IMR-90 (cell line): ENCODE measurements around the gene STX1B. TPM values are rescaled to one million over a fixed set of nuclear protein-coding genes. Genes with fewer than 3 reads are reported as not detected.

Experiments
- ATAC-seq: fragments of 200-7000 bp; cut with Tn5 transposase; 2 replicates; pipeline ENCODE4 v1.9.1; 2020; ENCODE audit warnings: low read depth, mild to moderate bottlenecking, moderate library complexity
- BruUV-seq: library from RNA; stranded (reverse); fragments of 400-500 nt; replicated peaks from 2 replicates; lab custom pipeline; 2021; lab: Mats Ljungman, UMichigan
- CTCF ChIA-PET: fragments of 300-600 bp; formaldehyde crosslinking; extraction: SDS; loops from one replicate; lab custom pipeline; 2021; ENCODE audit warnings: antibody characterized with exemption; lab: Yijun Ruan, JAX
- POLR2A ChIA-PET: fragments of 300-600 bp; sonication (Branson Sonifier 250); formaldehyde crosslinking; loops from one replicate; lab custom pipeline; 2022; ENCODE audit warnings: antibody characterized with exemption; ENCODE audit not compliant: unreplicated experiment; lab: Charles Lee
- DNase-seq: peaks from one replicate; pipeline ENCODE4 v3.0.0; 2013
- H2AFZ ChIP-seq: replicated peaks from 2 replicates; pipeline ENCODE3; 2013; ENCODE audit warnings: low read length, mild to moderate bottlenecking; ENCODE audit not compliant: poor library complexity
- H2AK5ac ChIP-seq: 2 replicates; pipeline ENCODE4 v1.6.1; 2013; ENCODE audit warnings: low read depth, low read length, inconsistent platforms
- H2AK9ac ChIP-seq: replicated peaks from 2 replicates; pipeline ENCODE3; 2013; ENCODE audit warnings: mild to moderate bottlenecking, low read depth, low read length, moderate library complexity; ENCODE audit not compliant: poor library complexity
- H2BK120ac ChIP-seq: 2 replicates; pipeline ENCODE4 v1.6.1; 2013; ENCODE audit warnings: low read depth, low read length, inconsistent platforms
- H2BK15ac ChIP-seq: 3 replicates; pipeline ENCODE4 v1.6.1; 2013; ENCODE audit warnings: low read depth, low read length, inconsistent platforms
- H2BK20ac ChIP-seq: 2 replicates; pipeline ENCODE4 v1.6.1; 2013; ENCODE audit warnings: low read depth, mild to moderate bottlenecking, inconsistent platforms, low read length, moderate library complexity
- H2BK5ac ChIP-seq: 2 replicates; pipeline ENCODE4 v1.6.1; 2013; ENCODE audit warnings: mild to moderate bottlenecking, low read depth, low read length, inconsistent platforms; ENCODE audit not compliant: poor library complexity, severe bottlenecking
- H3K14ac ChIP-seq: replicated peaks from 2 replicates; pipeline ENCODE4 v1.6.1; 2013; ENCODE audit warnings: low read depth, low read length, inconsistent platforms
- H3K18ac ChIP-seq: 2 replicates; pipeline ENCODE4 v1.6.1; 2013; ENCODE audit warnings: low read depth, low read length, control low read depth
- H3K23ac ChIP-seq: 2 replicates; pipeline ENCODE4 v1.6.1; 2013; ENCODE audit warnings: low read depth, low read length, inconsistent platforms
- H3K27ac ChIP-seq: 2 replicates; pipeline ENCODE4 v1.5.1; 2013; ENCODE audit warnings: mild to moderate bottlenecking, control low read depth, low read length; ENCODE audit not compliant: insufficient read depth
- H3K27me3 ChIP-seq: 2 replicates; pipeline ENCODE4 v1.6.1; 2013; ENCODE audit warnings: low read length; ENCODE audit not compliant: control insufficient read depth, insufficient read depth
- H3K36me3 ChIP-seq: 2 replicates; pipeline ENCODE4 v1.6.1; 2013; ENCODE audit warnings: low read length, mixed read lengths; ENCODE audit not compliant: control insufficient read depth, insufficient read depth
- H3K4ac ChIP-seq: 2 replicates; pipeline ENCODE4 v1.6.1; 2013; ENCODE audit warnings: low read depth, low read length, inconsistent platforms
- H3K4me1 ChIP-seq: 2 replicates; pipeline ENCODE4 v1.6.1; 2013; ENCODE audit warnings: low read length, mixed read lengths; ENCODE audit not compliant: control insufficient read depth, insufficient read depth
- H3K4me2 ChIP-seq: 2 replicates; pipeline ENCODE4 v1.6.1; 2013; ENCODE audit warnings: low read depth, mild to moderate bottlenecking, control low read depth, low read length, moderate library complexity
- H3K4me3 ChIP-seq: 2 replicates; pipeline ENCODE4 v1.5.1; 2013; ENCODE audit warnings: low read depth, mild to moderate bottlenecking, control low read depth, low read length, moderate library complexity; ENCODE audit not compliant: insufficient read depth
- H3K56ac ChIP-seq: 2 replicates; pipeline ENCODE4 v1.6.1; 2013; ENCODE audit warnings: low read length, inconsistent platforms; ENCODE audit not compliant: insufficient read depth; ENCODE audit errors: extremely low read depth
- H3K79me1 ChIP-seq, 2 experiments: 2 replicates each; pipeline ENCODE4 v1.6.1; 2013; ENCODE audit warnings: low read length in 2 of 2, inconsistent platforms in 1 of 2, low read depth in 1 of 2
- H3K9ac ChIP-seq: 2 replicates; pipeline ENCODE4 v1.6.1; 2013; ENCODE audit warnings: low read depth, low read length, control low read depth
- H3K9me1 ChIP-seq: 2 replicates; pipeline ENCODE4 v1.6.1; 2013; ENCODE audit warnings: low read length, inconsistent platforms; ENCODE audit not compliant: insufficient read depth
- H3K9me3 ChIP-seq: 2 replicates; pipeline ENCODE4 v1.6.1; 2013; ENCODE audit warnings: low read length; ENCODE audit not compliant: control insufficient read depth, insufficient read depth
- H4K20me1 ChIP-seq: 2 replicates; pipeline ENCODE4 v1.6.1; 2013; ENCODE audit warnings: low read length, inconsistent platforms; ENCODE audit not compliant: insufficient read depth
- H4K5ac ChIP-seq: 2 replicates; pipeline ENCODE4 v1.6.1; 2013; ENCODE audit warnings: mild to moderate bottlenecking, low read depth, low read length, control low read depth
- H4K8ac ChIP-seq, 2 experiments: 2 replicates each; pipeline ENCODE4 v1.6.1; 2013; ENCODE audit warnings: low read depth in 2 of 2, low read length in 2 of 2, control low read depth in 1 of 2, inconsistent platforms in 1 of 2
- H4K91ac ChIP-seq: 2 replicates; pipeline ENCODE4 v1.6.1; 2013; ENCODE audit warnings: low read depth, low read length, inconsistent platforms; ENCODE audit not compliant: insufficient read depth
- BHLHE40 ChIP-seq: fragments of 150-350 bp; IDR thresholded peaks from 2 replicates; pipeline ENCODE4 v1.6.1; 2016; ENCODE audit warnings: mild to moderate bottlenecking, low read depth, low read length
- CEBPB ChIP-seq: IDR thresholded peaks from 2 replicates; pipeline ENCODE4 v1.6.1; 2012; ENCODE audit warnings: low read depth, low read length, improper control_type of control experiment
- CHD1 ChIP-seq: IDR thresholded peaks from 2 replicates; pipeline ENCODE4 v1.6.1; 2012; ENCODE audit warnings: low read depth, low read length, improper control_type of control experiment
- MAFK ChIP-seq: IDR thresholded peaks from 2 replicates; pipeline ENCODE4 v1.6.1; 2012; ENCODE audit warnings: low read depth, low read length, improper control_type of control experiment
- NFE2L2 ChIP-seq: fragments of 150-350 bp; IDR thresholded peaks from 2 replicates; pipeline ENCODE4 v1.6.1; 2016; ENCODE audit warnings: low read depth, mild to moderate bottlenecking, low read length
- POLR2A ChIP-seq: IDR thresholded peaks from 2 replicates; pipeline ENCODE4 v1.6.1; 2012; ENCODE audit warnings: mild to moderate bottlenecking, low read depth, low read length
- RAD21 ChIP-seq: IDR thresholded peaks from 2 replicates; pipeline ENCODE4 v1.6.1; 2012; ENCODE audit warnings: low read length, improper control_type of control experiment
- RFX5 ChIP-seq: IDR thresholded peaks from 2 replicates; pipeline ENCODE4 v1.8.0; 2012; ENCODE audit warnings: low read depth, mild to moderate bottlenecking, low read length, moderate library complexity
- SMC3 ChIP-seq: fragments of 150-350 bp; IDR thresholded peaks from 2 replicates; pipeline ENCODE4 v1.6.1; 2016; ENCODE audit warnings: low read depth, mild to moderate bottlenecking, antibody characterized with exemption, low read length, moderate library complexity
- WGBS, 2 experiments: methylation state at CpG; one replicate each; pipeline versions ENCODE4 v1.1.5 to v1.1.7; 2013; ENCODE audit warnings: missing lambda C conversion rate in 2 of 2; ENCODE audit not compliant: insufficient read length in 1 of 2; ENCODE audit errors: extremely low coverage in 2 of 2; 5-methylcytosine and 5-hydroxymethylcytosine counted together
- dilution Hi-C: fragments of 300-500 bp; cut with HindIII; formaldehyde crosslinking; loops from one replicate; pipeline ENCODE4 v1.14.3; 2018; ENCODE audit warnings: low sequenced_read_pairs; ENCODE audit not compliant: unreplicated experiment
- in situ Hi-C: fragments of 300-500 bp; cut with MboI; formaldehyde crosslinking; loops from 3 replicates; pipeline ENCODE4 v1.14.3; 2019; ENCODE audit warnings: low sequenced_read_pairs, inconsistent platforms, mixed read lengths
- intact Hi-C: fragments of 100-400 bp; cut with micrococcal nuclease; formaldehyde crosslinking; loops from 2 replicates; pipeline ENCODE4 v1.10.0; 2022
- polyA plus RNA-seq, 3 experiments: library from polyadenylated mRNA; depleted of rRNA; stranded (reverse); fragments of >200 nt; gene quantifications; 2 replicates each; pipeline ENCODE4 v1.2.3, GENCODE V29; 2012; ENCODE audit warnings: low replicate concordance in 1 of 3
- total RNA-seq: library from RNA; depleted of rRNA; stranded (reverse); fragments of >200 nt; gene quantifications from 2 replicates; pipeline ENCODE4 v1.2.3, GENCODE V29; 2012
- TF ChIP-seq, protein P1 (sequence below): fragments of 150-350 bp; IDR thresholded peaks from 2 replicates; pipeline ENCODE4 v1.6.1; 2016; ENCODE audit warnings: low read depth, mild to moderate bottlenecking, low read length, moderate library complexity, borderline replicate concordance
- TF ChIP-seq, protein P2 (sequence below): fragments of 150-350 bp; IDR thresholded peaks from 2 replicates; pipeline ENCODE4 v1.6.1; 2017; ENCODE audit warnings: mild to moderate bottlenecking, antibody characterized with exemption, low read length, low read depth

STX1B gene
- total and polyA plus RNA-seq, 2 of the 4 experiments (the other 2 are of a cell fraction), result 3.9 to 14.9 TPM

DNA sequence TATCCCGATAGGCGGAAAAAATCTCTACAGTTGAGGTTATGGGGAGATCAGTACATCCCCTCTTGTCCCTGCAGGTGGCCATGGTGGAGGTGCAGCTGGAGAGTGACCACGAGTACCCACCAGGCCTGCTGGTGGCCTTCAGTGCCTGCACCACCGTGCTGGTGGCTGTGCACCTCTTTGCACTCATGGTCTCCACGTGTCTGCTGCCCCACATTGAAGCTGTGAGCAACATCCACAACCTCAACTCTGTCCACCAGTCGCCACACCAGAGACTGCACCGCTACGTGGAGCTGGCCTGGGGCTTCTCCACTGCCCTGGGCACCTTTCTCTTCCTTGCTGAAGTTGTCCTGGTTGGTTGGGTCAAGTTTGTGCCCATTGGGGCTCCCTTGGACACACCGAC, 57.3 kb downstream of the STX1B start (continued):
- TF ChIP-seq, protein P1, sequence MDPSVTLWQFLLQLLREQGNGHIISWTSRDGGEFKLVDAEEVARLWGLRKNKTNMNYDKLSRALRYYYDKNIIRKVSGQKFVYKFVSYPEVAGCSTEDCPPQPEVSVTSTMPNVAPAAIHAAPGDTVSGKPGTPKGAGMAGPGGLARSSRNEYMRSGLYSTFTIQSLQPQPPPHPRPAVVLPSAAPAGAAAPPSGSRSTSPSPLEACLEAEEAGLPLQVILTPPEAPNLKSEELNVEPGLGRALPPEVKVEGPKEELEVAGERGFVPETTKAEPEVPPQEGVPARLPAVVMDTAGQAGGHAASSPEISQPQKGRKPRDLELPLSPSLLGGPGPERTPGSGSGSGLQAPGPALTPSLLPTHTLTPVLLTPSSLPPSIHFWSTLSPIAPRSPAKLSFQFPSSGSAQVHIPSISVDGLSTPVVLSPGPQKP, result no peak

DNA sequence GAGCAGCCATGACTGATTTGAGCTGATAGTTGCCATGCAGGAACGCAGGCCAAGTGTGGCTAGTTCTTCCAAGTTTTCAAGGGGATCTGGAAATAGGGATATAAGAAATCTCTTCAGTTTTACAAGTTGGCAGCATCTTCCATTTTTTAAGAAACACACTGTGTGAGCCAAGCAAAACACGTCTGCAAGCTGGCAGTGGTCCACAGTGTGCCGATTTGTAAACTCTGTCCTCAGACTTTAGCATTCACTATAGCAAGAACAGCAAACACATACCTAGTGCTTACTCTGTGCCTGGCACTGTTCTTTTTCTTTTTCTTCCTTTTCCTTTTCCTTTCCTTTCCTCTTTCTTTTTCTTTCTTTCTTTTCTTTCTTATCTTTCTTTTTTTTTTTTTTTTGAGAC, 58.7 kb downstream of the STX1B start:
- H3K9ac ChIP-seq, result no peak overlapping the region
- TF ChIP-seq NFE2L2 (no peak), CHD1 (no peak), RAD21 (no peak), MAFK (no peak), POLR2A (no peak), CEBPB (no peak), RFX5 (no peak), SMC3 (no peak), BHLHE40 (no peak)
- TF ChIP-seq, protein P1, result no peak
- TF ChIP-seq, protein P2, sequence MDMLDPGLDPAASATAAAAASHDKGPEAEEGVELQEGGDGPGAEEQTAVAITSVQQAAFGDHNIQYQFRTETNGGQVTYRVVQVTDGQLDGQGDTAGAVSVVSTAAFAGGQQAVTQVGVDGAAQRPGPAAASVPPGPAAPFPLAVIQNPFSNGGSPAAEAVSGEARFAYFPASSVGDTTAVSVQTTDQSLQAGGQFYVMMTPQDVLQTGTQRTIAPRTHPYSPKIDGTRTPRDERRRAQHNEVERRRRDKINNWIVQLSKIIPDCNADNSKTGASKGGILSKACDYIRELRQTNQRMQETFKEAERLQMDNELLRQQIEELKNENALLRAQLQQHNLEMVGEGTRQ, result no peak
- H3K79me1 ChIP-seq, result peaks cover 14 to 42% of the 10 kb centered on the region in 2 experiments; a peak in 3 of 4 replicates
- CTCF ChIA-PET, result interaction anchor here (0.6 kb wide), 1 partner anchor 500 kb away, joined by 4 read pairs; no protein-coding TSS in a partner anchor
- no peak overlapping the region for H3K4ac ChIP-seq
- no peak overlapping the region for H4K5ac ChIP-seq
- in situ Hi-C loops, result no loop called here
- H2BK5ac ChIP-seq, result no peak overlapping the region
- ATAC-seq (no peak), DNase-seq (peak; percentile 70)
- H3K4me2 ChIP-seq, result no peak overlapping the region; the same call in 1 of the 2 replicates
- H3K36me3 ChIP-seq, result peaks cover 7% of the 10 kb centered on the region; the same call in 1 of the 2 replicates
- H2AK5ac ChIP-seq, result no peak overlapping the region
- no peak overlapping the region for H3K27ac ChIP-seq
- H3K14ac ChIP-seq, result no peak overlapping the region
- peaks cover 11% of the 10 kb centered on the region; the same call in 1 of the 2 replicates for H3K9me1 ChIP-seq
- H3K23ac ChIP-seq, result no peak overlapping the region
- no peak overlapping the region for H2AK9ac ChIP-seq
- POLR2A ChIA-PET, result interaction anchor here (0.5 kb wide), 1 partner anchor 117 kb away, joined by 3 read pairs; no protein-coding TSS in a partner anchor
- H3K4me1 ChIP-seq, result peaks cover 7% of the 10 kb centered on the region
- H4K20me1 ChIP-seq, result peaks cover 10% of the 10 kb centered on the region
- 0% methylated on average over 2 of the region's 3 CpGs; no CpG with 5 or more reads in 1 of the 2 experiments for WGBS, 2 experiments
- H2BK120ac ChIP-seq, result no peak overlapping the region
- intact Hi-C loops, result loop anchor here (5.0 to 10.0 kb wide), 3 partner anchors 123 to 913 kb away; partner anchors contain the start of genes ZNF646 and ZNF668
- no TSS peak for BruUV-seq
- H3K56ac ChIP-seq, result no peak overlapping the region
- H4K91ac ChIP-seq, result no peak overlapping the region
- H3K4me3 ChIP-seq, result no peak overlapping the region
- no peak overlapping the region for H4K8ac ChIP-seq
- H2BK15ac ChIP-seq, result no peak overlapping the region
- dilution Hi-C loops, result no loop called here
- no peaks in the 10 kb centered on the region for H3K27me3 ChIP-seq
- no peaks in the 10 kb centered on the region for H3K9me3 ChIP-seq
- no peak overlapping the region for H2BK20ac ChIP-seq
- no peak overlapping the region for H3K18ac ChIP-seq
- H2AFZ ChIP-seq, result no peak overlapping the region
